Natural killer cell (primary cell): Measurements from ENCODE around the gene TARBP2. TPM values are rescaled to one million over a fixed set of nuclear protein-coding genes. Genes with fewer than 3 reads are reported as not detected.
A peak's percentile ranks its signal among the peaks of the same experiment; 100 is the strongest.

Experiments used
- ATAC-seq, 3 donors: fragments of 150-1000 bp in 2 of 3; fragments of 200-7000 bp in 1 of 3; cut with Tn5 transposase; 1 replicate in 1 of 3; 2 replicates in 2 of 3; pipeline ENCODE4 v1.10.0; 2021; ENCODE audit warnings: mild to moderate bottlenecking in 2 of 3, moderate library complexity in 2 of 3
- DNase-seq, 2 donors: peaks; one replicate each; pipeline versions ENCODE4 v3.0.0 to v3.0.0-alpha.2; 2013 to 2021; ENCODE audit warnings: mixed read lengths in 1 of 2
- H3K27ac ChIP-seq: one replicate; pipeline ENCODE4 v1.5.1; 2013; ENCODE audit warnings: mild to moderate bottlenecking, low read length
- H3K27me3 ChIP-seq: one replicate; pipeline ENCODE4 v1.6.1; 2013; ENCODE audit warnings: low read length; ENCODE audit not compliant: control insufficient read depth, insufficient read depth
- H3K36me3 ChIP-seq: one replicate; pipeline ENCODE4 v1.6.1; 2013; ENCODE audit warnings: low read length; ENCODE audit not compliant: control insufficient read depth, insufficient read depth
- H3K4me1 ChIP-seq: one replicate; pipeline ENCODE4 v1.6.1; 2013; ENCODE audit warnings: low read length; ENCODE audit not compliant: control insufficient read depth, insufficient read depth
- H3K4me3 ChIP-seq: one replicate; pipeline ENCODE4 v1.5.1; 2013; ENCODE audit warnings: low read length
- H3K9me3 ChIP-seq: one replicate; pipeline ENCODE4 v1.6.1; 2013; ENCODE audit warnings: low read length; ENCODE audit not compliant: control insufficient read depth, insufficient read depth
- H3K27ac Mint-ChIP-seq, 2 donors: one replicate each; pipeline ENCODE4 v1.8.0; 2022; ENCODE audit warnings: mild to moderate bottlenecking in 2 of 2, mixed read lengths in 2 of 2, moderate library complexity in 1 of 2
- H3K27me3 Mint-ChIP-seq, 2 donors: one replicate each; pipeline ENCODE4 v1.8.0; 2022; ENCODE audit warnings: low read depth in 2 of 2, mixed read lengths in 2 of 2
- H3K36me3 Mint-ChIP-seq: one replicate; pipeline ENCODE4 v1.8.0; 2022; ENCODE audit warnings: mixed read lengths
- H3K4me1 Mint-ChIP-seq, 2 donors: one replicate each; pipeline ENCODE4 v1.8.0; 2022; ENCODE audit warnings: mixed read lengths in 2 of 2
- H3K4me3 Mint-ChIP-seq: one replicate; pipeline ENCODE4 v1.8.0; 2022; ENCODE audit warnings: mild to moderate bottlenecking, moderate library complexity, mixed read lengths
- H3K9me3 Mint-ChIP-seq, 2 donors: one replicate each; pipeline ENCODE4 v1.8.0; 2022; ENCODE audit warnings: mixed read lengths in 2 of 2
- CTCF ChIP-seq: fragments of 200-600 bp; IDR thresholded peaks from one replicate; pipeline ENCODE4 v1.8.0; 2022; ENCODE audit warnings: antibody characterized with exemption
- WGBS: methylation state at CpG from one replicate; pipeline ENCODE4 v1.1.7; 2013; ENCODE audit warnings: missing lambda C conversion rate; ENCODE audit not compliant: insufficient coverage; 5-methylcytosine and 5-hydroxymethylcytosine counted together
- intact Hi-C: fragments of 100-400 bp; cut with micrococcal nuclease; formaldehyde crosslinking; loops from one replicate; pipeline ENCODE4 v1.14.2; 2022
- total RNA-seq, 4 donors: library from RNA; stranded (reverse); fragments of 120-200 nt in 1 of 4; gene quantifications; one replicate each; pipeline versions ENCODE4 v1.2.3 to v1.2.4, GENCODE V29; 2013 to 2022

The TARBP2 gene
- total RNA-seq, 3 donors from 2014 or later (not counting 1 experiment from before 2014, with no cell fraction given): 23.8 to 35.1 (median 33.7) TPM

- H3K27ac ChIP-seq: no peak overlapping the region
Observed at GRCh38 chr12:53483225-53483978, 17.7 kb upstream of the TARBP2 start.

GRCh38 chr12:53483979-53484377, 17.1 kb upstream of the TARBP2 start:
- H3K27ac Mint-ChIP-seq: peak overlapping the region in 1 of 2 donors; percentile 80
- ATAC-seq (no peak), DNase-seq (no peak)
- peaks cover 18% of the 10 kb centered on the region for H3K4me1 ChIP-seq
- no peak overlapping the region for H3K4me3 ChIP-seq
- intact Hi-C loops: no loop called here
- H3K27ac ChIP-seq: no peak overlapping the region
- H3K27me3 ChIP-seq: no peaks in the 10 kb centered on the region
- no peaks in the 10 kb centered on the region for H3K9me3 Mint-ChIP-seq
- H3K36me3 ChIP-seq: peaks cover 69% of the 10 kb centered on the region
- H3K27me3 Mint-ChIP-seq: no peaks in the 10 kb centered on the region
- TF ChIP-seq CTCF: no peak
- whole genome bisulfite sequencing: 96% methylated on average over 4 of the region's 4 CpGs
- H3K9me3 ChIP-seq: no peaks in the 10 kb centered on the region
- no peak overlapping the region for H3K4me3 Mint-ChIP-seq
- peaks cover 8 to 33% of the 10 kb centered on the region in 2 donors for H3K4me1 Mint-ChIP-seq
- H3K36me3 Mint-ChIP-seq: peaks cover 10% of the 10 kb centered on the region

More at GRCh38 chr12:53483225-53483978, 17.7 kb upstream of the TARBP2 start:
- H3K36me3 ChIP-seq: peaks cover 74% of the 10 kb centered on the region
- H3K27me3 Mint-ChIP-seq: no peaks in the 10 kb centered on the region
- H3K4me1 Mint-ChIP-seq: peaks cover 11 to 33% of the 10 kb centered on the region in 2 donors
- H3K27me3 ChIP-seq: no peaks in the 10 kb centered on the region
- H3K4me3 ChIP-seq: no peak overlapping the region
- H3K36me3 Mint-ChIP-seq: peaks cover 10% of the 10 kb centered on the region
- no peak for TF ChIP-seq CTCF
- peak overlapping the region; percentile 69 to 80 for H3K27ac Mint-ChIP-seq
- no peaks in the 10 kb centered on the region for H3K9me3 ChIP-seq
- H3K4me1 ChIP-seq: peaks cover 18% of the 10 kb centered on the region
- intact Hi-C loops: no loop called here
- ATAC-seq (no peak), DNase-seq (no peak)
- H3K9me3 Mint-ChIP-seq: no peaks in the 10 kb centered on the region
- WGBS: 87% methylated on average over 9 of the region's 9 CpGs
- H3K4me3 Mint-ChIP-seq: no peak overlapping the region

- no peak for TF ChIP-seq CTCF
- 98% methylated on average over 10 of the region's 10 CpGs for WGBS
- Mint-ChIP-seq H3K9me3 (no peaks in the 10 kb centered on the region), H3K27ac (peak overlapping the region; percentile 33 to 36), H3K4me3 (no peak overlapping the region), H3K27me3 (no peaks in the 10 kb centered on the region), H3K4me1 (peaks cover 5 to 28% of the 10 kb centered on the region in 2 donors), H3K36me3 (peaks cover 1% of the 10 kb centered on the region)
- Histone ChIP-seq H3K36me3 (peaks cover 60% of the 10 kb centered on the region), H3K9me3 (no peaks in the 10 kb centered on the region), H3K27me3 (no peaks in the 10 kb centered on the region), H3K4me3 (no peak overlapping the region), H3K27ac (no peak overlapping the region), H3K4me1 (peaks cover 18% of the 10 kb centered on the region)
- DNase-seq: no peak
- intact Hi-C loops: no loop called here
- no peak for ATAC-seq
Observed at GRCh38 chr12:53484686-53485575, 16.2 kb upstream of the TARBP2 start.
